Astrocyte (in vitro differentiated cells and primary cell): ENCODE measurements around the gene VIPR2.

Experiments used
- CTCF ChIP-seq: IDR thresholded peaks from 2 replicates; pipeline ENCODE4 v1.5.1; 2011; ENCODE audit warnings: low read depth, mild to moderate bottlenecking, inconsistent platforms, low read length, moderate library complexity; ENCODE audit not compliant: insufficient read depth
- EZH2 ChIP-seq: IDR thresholded peaks from 2 replicates; pipeline ENCODE4 v1.6.1; 2012; ENCODE audit warnings: mild to moderate bottlenecking, low read length, inconsistent platforms; ENCODE audit not compliant: insufficient read depth

DNA sequence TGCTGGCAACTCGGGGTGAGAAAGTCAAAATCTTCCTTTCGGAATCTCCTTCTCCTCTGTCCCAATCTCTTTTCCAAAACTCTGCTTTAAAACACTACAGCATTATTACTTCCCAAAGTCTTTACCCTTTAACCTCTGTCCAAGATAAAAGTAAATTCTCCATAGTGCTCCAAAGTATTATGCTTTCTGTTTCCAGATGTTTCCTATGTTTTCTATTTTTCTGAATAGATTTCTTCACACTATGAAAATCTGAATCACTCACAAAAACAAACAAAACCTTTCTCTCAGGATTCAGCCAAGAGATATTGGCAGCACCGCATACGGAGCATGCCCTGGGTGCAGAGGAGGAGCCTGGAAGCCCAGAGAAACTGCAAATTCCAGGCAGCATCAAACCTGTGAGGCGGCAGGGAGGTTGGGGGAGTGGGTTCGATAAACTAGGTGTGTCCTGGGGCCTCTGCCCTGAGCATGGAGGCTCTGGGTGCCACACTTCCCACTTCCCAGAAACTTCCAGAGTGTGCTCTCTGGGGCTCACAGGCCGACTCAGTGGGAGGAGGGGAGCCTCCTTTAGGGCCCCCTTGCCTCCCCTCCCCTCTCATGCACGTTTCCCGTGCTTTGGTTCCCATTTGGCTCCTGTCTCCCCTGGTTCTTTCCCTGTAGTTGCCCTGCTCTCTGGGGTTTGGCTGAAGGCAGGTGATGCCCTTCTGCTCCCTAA, 35.6 kb downstream of the VIPR2 start:
- TF ChIP-seq CTCF (no peak), EZH2 (no peak)
